GM23338 (cell line): Measurements from ENCODE around the gene CDYL2.

ENCODE experiments used
- CTCF ChIP-seq, 2 experiments: fragments of 200-600 bp in 1 of 2; sonication (generic) in 1 of 2; conservative IDR thresholded peaks; 2 replicates each; pipeline versions ENCODE4 v1.5.1 to v1.6.1; 2016 to 2017; ENCODE audit warnings: antibody characterized with exemption in 2 of 2, low read depth in 2 of 2, mild to moderate bottlenecking in 2 of 2, moderate library complexity in 1 of 2
- EZH2phosphoT487 ChIP-seq: fragments of 200-600 bp; sonication (generic); IDR thresholded peaks from one replicate; pipeline ENCODE4 v1.8.1; 2018; ENCODE audit warnings: antibody characterized with exemption; ENCODE audit not compliant: unreplicated experiment
- POLR2AphosphoS5 ChIP-seq: IDR thresholded peaks from 2 replicates; pipeline ENCODE4 v1.6.1; 2016; ENCODE audit warnings: antibody characterized with exemption, low read depth
- REST ChIP-seq: IDR thresholded peaks from one replicate; pipeline ENCODE4 v1.6.1; 2018; ENCODE audit warnings: antibody characterized with exemption; ENCODE audit not compliant: unreplicated experiment

GRCh38 chr16:80591071-80591915, 213.1 kb downstream of the CDYL2 start:
- TF ChIP-seq POLR2AphosphoS5: no peak
- no peak for TF ChIP-seq REST
- no peak for TF ChIP-seq CTCF (conservative IDR thresholded peaks at IDR 0.05; ENCODE audit: low read depth in 2 of 2)
- no peak for TF ChIP-seq EZH2phosphoT487
